ENCODE data around the gene NPNT. TPM values are rescaled to one million over a fixed set of nuclear protein-coding genes. Genes with fewer than 3 reads are reported as not detected.
"Not testable (repeated sequence)": the region's sequence is repeated elsewhere in the genome, so short reads cannot be mapped to it uniquely, and the experiment has no call there.

The NPNT gene
- total RNA-seq: 10 to 100 TPM in 2 of 3 donors, 1 to 10 TPM in 1; 1.4 to 26.8 (median 11.1) TPM

GRCh38 chr4:105894660-105895582, at the start of gene NPNT:
TSS of gene NPNT (plus strand) at chr4:105895471. CDS start at chr4:105895653, 182 bp downstream.
- H3K36me3 ChIP-seq: no peaks in the 10 kb centered on the region
- no peaks in the 10 kb centered on the region for H3K4me1 ChIP-seq
- TF ChIP-seq CTCF (IDR thresholded peaks at IDR 0.05) (no peak), POLR2AphosphoS5 (IDR thresholded peaks at IDR 0.05) (no peak), POLR2A (IDR thresholded peaks at IDR 0.05) (no peak)
- no peak for DNase-seq (ENCODE audit: low spot score in 2 of 2)
- H3K27me3 ChIP-seq: no peaks in the 10 kb centered on the region
- no peaks in the 10 kb centered on the region for H3K9me3 ChIP-seq
- peak within 1 kb of the TSS; percentile 47 to 71 (median 69) for H3K4me3 ChIP-seq
- intact Hi-C loops (cut with DNase I; ENCODE audit: low total_unique reads): no loop called here
- peak within 1 kb of the TSS; percentile 27 to 43 for H3K27ac ChIP-seq

- DNase-seq (ENCODE audit: low spot score in 2 of 2): no peak
- intact Hi-C loops (cut with DNase I; ENCODE audit: low total_unique reads): no loop called here
- Histone ChIP-seq H3K36me3 (no peaks in the 10 kb centered on the region), H3K27ac (no peak overlapping the region), H3K9me3 (no peaks in the 10 kb centered on the region), H3K4me1 (no peaks in the 10 kb centered on the region), H3K27me3 (no peaks in the 10 kb centered on the region), H3K4me3 (no peak overlapping the region)
- TF ChIP-seq POLR2AphosphoS5 (IDR thresholded peaks at IDR 0.05): no peak
- TF ChIP-seq POLR2A (IDR thresholded peaks at IDR 0.05): no peak
- no peak for TF ChIP-seq CTCF (IDR thresholded peaks at IDR 0.05)
Observed at GRCh38 chr4:105845559-105845958, 49.7 kb upstream of the NPNT start.

GRCh38 chr4:105848359-105848758, 46.9 kb upstream of the NPNT start:
- H3K27me3 ChIP-seq; H3K36me3 ChIP-seq; DNase-seq (ENCODE audit: low spot score in 2 of 2); H3K4me1 ChIP-seq; intact Hi-C loops (cut with DNase I; ENCODE audit: low total_unique reads); H3K4me3 ChIP-seq; H3K27ac ChIP-seq; H3K9me3 ChIP-seq: not testable (repeated sequence)

- no peak for DNase-seq (ENCODE audit: low spot score in 2 of 2)
- Histone ChIP-seq H3K9me3 (peaks cover 4 to 16% of the 10 kb centered on the region in 2 donors), H3K27ac (no peak overlapping the region), H3K4me1 (no peaks in the 10 kb centered on the region), H3K4me3 (no peak overlapping the region), H3K36me3 (no peaks in the 10 kb centered on the region), H3K27me3 (no peaks in the 10 kb centered on the region)
- no peak for TF ChIP-seq CTCF (IDR thresholded peaks at IDR 0.05)
- TF ChIP-seq POLR2AphosphoS5 (IDR thresholded peaks at IDR 0.05): no peak
- no peak for TF ChIP-seq POLR2A (IDR thresholded peaks at IDR 0.05)
- intact Hi-C loops (cut with DNase I; ENCODE audit: low total_unique reads): no loop called here
Observed at GRCh38 chr4:105851196-105851595, 44.1 kb upstream of the NPNT start.

- H3K4me1 ChIP-seq; H3K4me3 ChIP-seq; H3K27me3 ChIP-seq; intact Hi-C loops (cut with DNase I; ENCODE audit: low total_unique reads); H3K36me3 ChIP-seq; H3K27ac ChIP-seq; DNase-seq (ENCODE audit: low spot score in 2 of 2): not testable (repeated sequence)
- H3K9me3 ChIP-seq: peaks cover 4 to 21% of the 10 kb centered on the region in 2 donors
Observed at GRCh38 chr4:105852230-105852629, 43.0 kb upstream of the NPNT start.

- H3K4me1 ChIP-seq: no peaks in the 10 kb centered on the region
- H3K9me3 ChIP-seq: peaks cover 14 to 30% of the 10 kb centered on the region in 2 donors
- H3K27me3 ChIP-seq: no peaks in the 10 kb centered on the region
- no peak overlapping the region for H3K4me3 ChIP-seq
- no peak for DNase-seq (ENCODE audit: low spot score in 2 of 2)
- no peak overlapping the region for H3K27ac ChIP-seq
- intact Hi-C loops (cut with DNase I; ENCODE audit: low total_unique reads): no loop called here
- no peak for TF ChIP-seq POLR2A (IDR thresholded peaks at IDR 0.05)
- no peak for TF ChIP-seq CTCF (IDR thresholded peaks at IDR 0.05)
- TF ChIP-seq POLR2AphosphoS5 (IDR thresholded peaks at IDR 0.05): no peak
- no peaks in the 10 kb centered on the region for H3K36me3 ChIP-seq
Observed at GRCh38 chr4:105858466-105859040, 36.7 kb upstream of the NPNT start.

All from breast epithelium (tissue), 4 donors.